HepG2 (cell line): ENCODE measurements around the gene HTR4. TPM values are rescaled to one million over a fixed set of nuclear protein-coding genes. Genes with fewer than 3 reads are reported as not detected.

Experiments
- ATAC-seq: fragments of 200-7000 bp; cut with Tn5 transposase; 3 replicates; pipeline ENCODE4 v1.9.1; 2020; ENCODE audit warnings: mild to moderate bottlenecking, moderate library complexity
- BruUV-seq: library from RNA; stranded (reverse); fragments of 400-500 nt; replicated peaks from 2 replicates; lab custom pipeline; 2021; lab: Mats Ljungman, UMichigan
- CTCF ChIA-PET: fragments of 300-600 bp; formaldehyde crosslinking; extraction: SDS; loops from one replicate; lab custom pipeline; 2021; ENCODE audit warnings: low total read pairs, inconsistent platforms, low intra/inter-chr PET ratio; lab: Yijun Ruan, JAX
- POLR2A ChIA-PET: fragments of 350-600 bp; sonication (Branson Sonifier 250); formaldehyde crosslinking; loops from one replicate; lab custom pipeline; 2020; ENCODE audit warnings: antibody characterized with exemption, inconsistent platforms; lab: Yijun Ruan, JAX
- DNase-seq: peaks from one replicate; pipeline ENCODE4 v3.0.0-alpha.2; 2015; ENCODE audit warnings: low spot score
- FAIRE-seq: peaks from 3 replicates; lab custom pipeline; 2011; peaks lifted over from hg19 to GRCh38; lab: Jason Lieb, UNC
- H2AFZ ChIP-seq: one replicate; pipeline ENCODE4 v1.6.1; 2011; ENCODE audit warnings: low read length, inconsistent platforms
- H3K27ac ChIP-seq: fragments of 300-600 bp; 3 replicates; pipeline ENCODE4 v1.8.0; 2011; ENCODE audit warnings: mixed run types, mild to moderate bottlenecking, mixed read lengths, low read length, inconsistent platforms; ENCODE audit not compliant: insufficient read depth; ENCODE audit errors: extremely low read length
- H3K27me3 ChIP-seq, 2 experiments: fragments of 200-600 bp in 1 of 2; 2 replicates in 1 of 2; 3 replicates in 1 of 2; pipeline versions ENCODE4 v1.6.0 to v1.8.0; 2011; ENCODE audit warnings: low read length in 2 of 2, mild to moderate bottlenecking in 2 of 2, moderate library complexity in 2 of 2, inconsistent platforms in 1 of 2; ENCODE audit not compliant: insufficient read depth in 2 of 2, control insufficient read depth in 1 of 2
- H3K36me3 ChIP-seq, 2 experiments: fragments of 200-600 bp in 1 of 2; replicated peaks in 1 of 2; 2 replicates in 1 of 2; 3 replicates in 1 of 2; pipeline versions ENCODE4 v1.5.1 to v1.8.0; 2011; ENCODE audit warnings: low read length in 2 of 2, inconsistent platforms in 1 of 2; ENCODE audit not compliant: insufficient read depth in 2 of 2, control insufficient read depth in 1 of 2
- H3K4me1 ChIP-seq: 2 replicates; pipeline ENCODE4 v1.5.1; 2012; ENCODE audit warnings: low read length, inconsistent platforms; ENCODE audit not compliant: insufficient read depth
- H3K4me2 ChIP-seq: 2 replicates; pipeline ENCODE4 v1.6.0; 2011; ENCODE audit warnings: low read depth, low read length, inconsistent platforms
- H3K4me3 ChIP-seq, 3 experiments: fragments of 200-600 bp in 1 of 3; sonication (generic), shearing (Covaris generic) in 1 of 3; replicated peaks in 1 of 3; 2 replicates each; pipeline ENCODE4 v1.5.1; 2011 to 2016; ENCODE audit warnings: low read length in 3 of 3, inconsistent platforms in 2 of 3, low read depth in 2 of 3, mild to moderate bottlenecking in 2 of 3, control low read depth in 1 of 3, mixed read lengths in 1 of 3; ENCODE audit not compliant: insufficient read depth in 1 of 3
- H3K79me2 ChIP-seq: one replicate; pipeline ENCODE4 v1.6.1; 2011; ENCODE audit warnings: low read length, inconsistent platforms; ENCODE audit not compliant: insufficient read depth
- H3K9ac ChIP-seq: 2 replicates; pipeline ENCODE4 v1.6.0; 2011; ENCODE audit warnings: mild to moderate bottlenecking, low read depth, low read length, inconsistent platforms; ENCODE audit not compliant: insufficient read depth
- H3K9me3 ChIP-seq: 2 replicates; pipeline ENCODE4 v1.5.1; 2012; ENCODE audit warnings: mild to moderate bottlenecking, low read length
- H4K20me1 ChIP-seq: 2 replicates; pipeline ENCODE4 v1.6.0; 2011; ENCODE audit warnings: inconsistent platforms, mild to moderate bottlenecking, low read length, moderate library complexity; ENCODE audit not compliant: insufficient read depth
- HOXA5 ChIP-seq: sonication (generic); formaldehyde crosslinking; IDR thresholded peaks from 2 replicates; pipeline ENCODE4 v1.4.0; 2020; ENCODE audit warnings: missing genetic modification reagents
- ISX ChIP-seq: sonication (generic); formaldehyde crosslinking; conservative IDR thresholded peaks from 2 replicates; pipeline ENCODE4 v1.5.0; 2020; ENCODE audit warnings: missing genetic modification reagents
- MAFF ChIP-seq: IDR thresholded peaks from 2 replicates; pipeline ENCODE4 v1.6.1; 2011; ENCODE audit warnings: low read depth, low read length, improper control_type of control experiment
- MAFK ChIP-seq, 2 experiments: IDR thresholded peaks in 1 of 2; conservative IDR thresholded peaks in 1 of 2; 2 replicates each; pipeline ENCODE4 v1.6.1; 2011; ENCODE audit warnings: improper control_type of control experiment in 2 of 2, low read length in 2 of 2
- MIXL1 ChIP-seq: IDR thresholded peaks from 2 replicates; pipeline ENCODE4 v1.6.1; 2016
- NFE2L2 ChIP-seq: fragments of 150-350 bp; IDR thresholded peaks from 2 replicates; pipeline ENCODE4 v1.6.1; 2014; ENCODE audit warnings: low read length
- SMC3 ChIP-seq: IDR thresholded peaks from 2 replicates; pipeline ENCODE4 v1.6.1; 2011; ENCODE audit warnings: low read length, improper control_type of control experiment
- SP140L ChIP-seq: sonication (generic); formaldehyde crosslinking; IDR thresholded peaks from 2 replicates; pipeline ENCODE4 v1.4.0; 2020; ENCODE audit warnings: missing genetic modification reagents, borderline replicate concordance
- STAG1 ChIP-seq: sonication (generic); formaldehyde crosslinking; IDR thresholded peaks from 2 replicates; pipeline ENCODE4 v1.4.0; 2020; ENCODE audit warnings: missing genetic modification reagents
- ZFP82 ChIP-seq: sonication (generic); formaldehyde crosslinking; IDR thresholded peaks from 2 replicates; pipeline ENCODE4 v1.5.1; 2020; ENCODE audit warnings: mild to moderate bottlenecking, missing genetic modification reagents, borderline replicate concordance
- ZFY ChIP-seq: sonication (generic); formaldehyde crosslinking; IDR thresholded peaks from 2 replicates; pipeline ENCODE4 v1.4.0; 2020; ENCODE audit warnings: missing genetic modification reagents
- ZNF17 ChIP-seq: sonication (generic); formaldehyde crosslinking; IDR thresholded peaks from 2 replicates; pipeline ENCODE4 v1.5.0; 2020; ENCODE audit warnings: mild to moderate bottlenecking, missing genetic modification reagents
- ZNF556 ChIP-seq: sonication (generic); formaldehyde crosslinking; IDR thresholded peaks from 2 replicates; pipeline ENCODE4 v1.4.0; 2020; ENCODE audit warnings: mild to moderate bottlenecking, missing genetic modification reagents, borderline replicate concordance
- WGBS: methylation state at CpG from one replicate; pipeline ENCODE4 v1.1.6; 2017; ENCODE audit warnings: low lambda C conversion rate; 5-methylcytosine and 5-hydroxymethylcytosine counted together
- in situ Hi-C: cut with HindIII; loops from 2 replicates; pipeline ENCODE4 v1.10.0; 2017; ENCODE audit warnings: low pct_unique_long_range_greater_than_20kb; ENCODE audit not compliant: extremely low pct_ligation_motif_present
- intact Hi-C: fragments of 100-400 bp; cut with micrococcal nuclease; formaldehyde crosslinking; loops from one replicate; pipeline ENCODE4 v1.10.0; 2022; ENCODE audit not compliant: unreplicated experiment
- polyA plus RNA-seq, 8 experiments: library from polyadenylated mRNA; depleted of rRNA in 3 of 8; stranded (reverse) in 7 of 8; unstranded in 1 of 8; fragments of >200 nt; fragmentation: Illumina TruSeq in 4 of 8; extraction: Trizol in 4 of 8; gene quantifications; 2 replicates each; pipeline versions ENCODE4 v1.2.1 to v1.2.3, GENCODE V29; 2011 to 2016; ENCODE audit warnings: low read depth in 4 of 8, missing spikeins in 1 of 8, mixed read lengths in 1 of 8; ENCODE audit not compliant: insufficient read depth in 1 of 8
- total RNA-seq, 5 experiments: library from RNA; depleted of rRNA; stranded (reverse); fragments of >200 nt; fragmentation: Illumina TruSeq; extraction: Trizol; gene quantifications; 2 replicates each; pipeline ENCODE4 v1.2.3, GENCODE V29; 2016; ENCODE audit warnings: low read depth in 1 of 5
- TF ChIP-seq, protein P1 (sequence below): sonication (generic); formaldehyde crosslinking; IDR thresholded peaks from 2 replicates; pipeline ENCODE4 v1.4.0; 2020; ENCODE audit warnings: mild to moderate bottlenecking, missing genetic modification reagents, borderline replicate concordance
- TF ChIP-seq, protein P2 (sequence below): sonication (generic); formaldehyde crosslinking; IDR thresholded peaks from 2 replicates; pipeline ENCODE4 v1.5.0; 2020; ENCODE audit warnings: mild to moderate bottlenecking, missing genetic modification reagents, moderate library complexity
- TF ChIP-seq, protein P3 (sequence below): IDR thresholded peaks from 2 replicates; pipeline ENCODE4 v1.6.1; 2016
- TF ChIP-seq, protein P4 (sequence below): sonication (generic); formaldehyde crosslinking; IDR thresholded peaks from 2 replicates; pipeline ENCODE4 v1.8.1; 2023; ENCODE audit warnings: mild to moderate bottlenecking, moderate library complexity, missing genetic modification reagents

The HTR4 gene
- total and polyA plus RNA-seq, 2 of the 13 experiments (the other 11 are each of a cell fraction or from before 2014, with no cell fraction given): not detected

DNA sequence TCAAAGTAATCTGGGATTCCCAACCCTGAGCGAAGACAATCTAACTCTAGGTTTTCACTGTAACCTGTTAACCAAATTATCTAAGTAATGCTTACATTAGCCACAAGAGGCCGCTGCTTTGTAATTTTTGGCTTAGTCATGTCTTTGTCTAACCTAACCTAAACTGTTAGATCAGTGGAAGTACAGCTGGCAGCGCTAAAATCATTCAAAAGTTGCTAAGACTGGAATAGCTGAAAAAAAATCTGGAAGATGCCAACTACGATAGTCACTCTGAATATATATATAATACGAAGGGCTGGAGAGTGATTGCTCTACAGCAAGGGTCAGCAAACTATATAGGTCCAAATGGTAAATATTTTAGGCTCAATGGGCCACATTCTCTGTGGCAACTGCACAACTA, 210.3 kb downstream of the HTR4 start:
- Histone ChIP-seq H3K4me3 (no peak overlapping the region), H3K9me3 (no peaks in the 10 kb centered on the region), H3K4me1 (no peaks in the 10 kb centered on the region), H3K27ac (no peak overlapping the region), H3K79me2 (no peaks in the 10 kb centered on the region), H3K27me3 (no peaks in the 10 kb centered on the region), H2AFZ (no peak overlapping the region), H3K4me2 (no peak overlapping the region), H4K20me1 (no peaks in the 10 kb centered on the region), H3K9ac (no peak overlapping the region), H3K36me3 (peaks cover 10 to 26% of the 10 kb centered on the region in 2 experiments)
- BruUV-seq: TSS peak; percentile 34
- TF ChIP-seq HOXA5 (CRISPR knock-in tag): peak; percentile 49; the same call in 1 of the 2 replicates
- TF ChIP-seq, protein P1, sequence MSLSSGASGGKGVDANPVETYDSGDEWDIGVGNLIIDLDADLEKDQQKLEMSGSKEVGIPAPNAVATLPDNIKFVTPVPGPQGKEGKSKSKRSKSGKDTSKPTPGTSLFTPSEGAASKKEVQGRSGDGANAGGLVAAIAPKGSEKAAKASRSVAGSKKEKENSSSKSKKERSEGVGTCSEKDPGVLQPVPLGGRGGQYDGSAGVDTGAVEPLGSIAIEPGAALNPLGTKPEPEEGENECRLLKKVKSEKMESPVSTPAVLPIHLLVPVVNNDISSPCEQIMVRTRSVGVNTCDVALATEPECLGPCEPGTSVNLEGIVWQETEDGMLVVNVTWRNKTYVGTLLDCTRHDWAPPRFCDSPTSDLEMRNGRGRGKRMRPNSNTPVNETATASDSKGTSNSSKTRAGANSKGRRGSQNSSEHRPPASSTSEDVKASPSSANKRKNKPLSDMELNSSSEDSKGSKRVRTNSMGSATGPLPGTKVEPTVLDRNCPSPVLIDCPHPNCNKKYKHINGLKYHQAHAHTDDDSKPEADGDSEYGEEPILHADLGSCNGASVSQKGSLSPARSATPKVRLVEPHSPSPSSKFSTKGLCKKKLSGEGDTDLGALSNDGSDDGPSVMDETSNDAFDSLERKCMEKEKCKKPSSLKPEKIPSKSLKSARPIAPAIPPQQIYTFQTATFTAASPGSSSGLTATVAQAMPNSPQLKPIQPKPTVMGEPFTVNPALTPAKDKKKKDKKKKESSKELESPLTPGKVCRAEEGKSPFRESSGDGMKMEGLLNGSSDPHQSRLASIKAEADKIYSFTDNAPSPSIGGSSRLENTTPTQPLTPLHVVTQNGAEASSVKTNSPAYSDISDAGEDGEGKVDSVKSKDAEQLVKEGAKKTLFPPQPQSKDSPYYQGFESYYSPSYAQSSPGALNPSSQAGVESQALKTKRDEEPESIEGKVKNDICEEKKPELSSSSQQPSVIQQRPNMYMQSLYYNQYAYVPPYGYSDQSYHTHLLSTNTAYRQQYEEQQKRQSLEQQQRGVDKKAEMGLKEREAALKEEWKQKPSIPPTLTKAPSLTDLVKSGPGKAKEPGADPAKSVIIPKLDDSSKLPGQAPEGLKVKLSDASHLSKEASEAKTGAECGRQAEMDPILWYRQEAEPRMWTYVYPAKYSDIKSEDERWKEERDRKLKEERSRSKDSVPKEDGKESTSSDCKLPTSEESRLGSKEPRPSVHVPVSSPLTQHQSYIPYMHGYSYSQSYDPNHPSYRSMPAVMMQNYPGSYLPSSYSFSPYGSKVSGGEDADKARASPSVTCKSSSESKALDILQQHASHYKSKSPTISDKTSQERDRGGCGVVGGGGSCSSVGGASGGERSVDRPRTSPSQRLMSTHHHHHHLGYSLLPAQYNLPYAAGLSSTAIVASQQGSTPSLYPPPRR (CRISPR knock-in tag): no peak
- TF ChIP-seq, protein P2, sequence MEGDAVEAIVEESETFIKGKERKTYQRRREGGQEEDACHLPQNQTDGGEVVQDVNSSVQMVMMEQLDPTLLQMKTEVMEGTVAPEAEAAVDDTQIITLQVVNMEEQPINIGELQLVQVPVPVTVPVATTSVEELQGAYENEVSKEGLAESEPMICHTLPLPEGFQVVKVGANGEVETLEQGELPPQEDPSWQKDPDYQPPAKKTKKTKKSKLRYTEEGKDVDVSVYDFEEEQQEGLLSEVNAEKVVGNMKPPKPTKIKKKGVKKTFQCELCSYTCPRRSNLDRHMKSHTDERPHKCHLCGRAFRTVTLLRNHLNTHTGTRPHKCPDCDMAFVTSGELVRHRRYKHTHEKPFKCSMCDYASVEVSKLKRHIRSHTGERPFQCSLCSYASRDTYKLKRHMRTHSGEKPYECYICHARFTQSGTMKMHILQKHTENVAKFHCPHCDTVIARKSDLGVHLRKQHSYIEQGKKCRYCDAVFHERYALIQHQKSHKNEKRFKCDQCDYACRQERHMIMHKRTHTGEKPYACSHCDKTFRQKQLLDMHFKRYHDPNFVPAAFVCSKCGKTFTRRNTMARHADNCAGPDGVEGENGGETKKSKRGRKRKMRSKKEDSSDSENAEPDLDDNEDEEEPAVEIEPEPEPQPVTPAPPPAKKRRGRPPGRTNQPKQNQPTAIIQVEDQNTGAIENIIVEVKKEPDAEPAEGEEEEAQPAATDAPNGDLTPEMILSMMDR (CRISPR knock-in tag): peak; percentile 72
- no peak for TF ChIP-seq ZNF17 (CRISPR knock-in tag)
- TF ChIP-seq STAG1: peak; percentile 70
- TF ChIP-seq ZFY: no peak
- TF ChIP-seq ISX (CRISPR knock-in tag): no peak
- peak; percentile 57 for TF ChIP-seq MAFF
- TF ChIP-seq MAFK (conservative IDR thresholded peaks at IDR 0.05 in 1 of 2, IDR thresholded peaks at IDR 0.05 in 1 of 2; ENCODE audit: low read length in 2 of 2): peak; percentile 48 to 52
- TF ChIP-seq SMC3: peak; percentile 52; the same call in 1 of the 2 replicates
- TF ChIP-seq NFE2L2: peak; percentile 59; the same call in 1 of the 2 replicates
- TF ChIP-seq MIXL1 (CRISPR knock-in tag): peak; percentile 59; the same call in 1 of the 2 replicates
- TF ChIP-seq, protein P3, sequence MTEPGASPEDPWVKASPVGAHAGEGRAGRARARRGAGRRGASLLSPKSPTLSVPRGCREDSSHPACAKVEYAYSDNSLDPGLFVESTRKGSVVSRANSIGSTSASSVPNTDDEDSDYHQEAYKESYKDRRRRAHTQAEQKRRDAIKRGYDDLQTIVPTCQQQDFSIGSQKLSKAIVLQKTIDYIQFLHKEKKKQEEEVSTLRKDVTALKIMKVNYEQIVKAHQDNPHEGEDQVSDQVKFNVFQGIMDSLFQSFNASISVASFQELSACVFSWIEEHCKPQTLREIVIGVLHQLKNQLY (CRISPR knock-in tag): no peak
- TF ChIP-seq ZNF556 (CRISPR knock-in tag): no peak
- 0 out of 2 replicates have a peak, but pooled peaks have one; percentile 54 for TF ChIP-seq SP140L (CRISPR knock-in tag)
- TF ChIP-seq, protein P4, sequence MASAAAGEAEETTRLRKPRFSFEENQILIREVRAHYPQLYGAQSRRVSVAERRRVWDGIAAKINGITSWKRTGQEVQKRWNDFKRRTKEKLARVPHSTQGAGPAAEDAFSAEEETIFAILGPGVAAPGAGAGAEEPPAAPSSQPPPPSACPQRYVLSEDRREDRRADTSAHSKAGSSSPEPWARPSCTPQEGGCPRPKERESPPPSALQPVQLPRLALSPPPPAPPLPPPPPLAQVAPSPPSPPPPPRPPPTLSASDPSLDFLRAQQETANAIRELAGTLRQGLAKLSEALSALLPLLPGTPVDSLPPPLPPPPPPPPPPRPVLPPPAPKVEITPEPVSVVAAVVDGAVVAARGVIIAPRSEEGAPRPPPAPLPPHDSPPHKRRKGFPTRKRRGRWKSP: no peak
- no peak for TF ChIP-seq ZFP82 (CRISPR knock-in tag)
- ChIA-PET POLR2A (no interaction called here), CTCF (interaction anchor here (0.7 to 2.2 kb wide), 4 partner anchors 39 to 671 kb away, joined by 3 to 21 read pairs (median 5); no protein-coding TSS in a partner anchor)
- in situ Hi-C loops: no loop called here
- WGBS: 41% methylated on average over 5 of the region's 5 CpGs
- ATAC-seq: peak; percentile 91
- peak; percentile 65 for DNase-seq
- intact Hi-C loops: loop anchor here (1.0 to 10.0 kb wide), 5 partner anchors 38 to 671 kb away; no protein-coding TSS in a partner anchor
- FAIRE-seq: peak; percentile 12
